Endothelial cell of umbilical vein (primary cell): ENCODE data around the gene SIVA1. TPM values are rescaled to one million over a fixed set of nuclear protein-coding genes. Genes with fewer than 3 reads are reported as not detected.

Source experiments
- BruUV-seq: library from RNA; stranded (reverse); fragments of 400-500 nt; replicated peaks from 2 replicates; lab custom pipeline; 2021; lab: Mats Ljungman, UMichigan
- CTCF ChIA-PET: fragments of 300-600, 350-600 bp; sonication (Branson Sonifier 250); formaldehyde crosslinking; loops from one replicate; lab custom pipeline; 2021; ENCODE audit warnings: antibody characterized with exemption, inconsistent platforms; lab: Charles Lee
- POLR2A ChIA-PET: fragments of 300-600, 350-600 bp; sonication (Branson Sonifier 250); formaldehyde crosslinking; loops from one replicate; lab custom pipeline; 2021; ENCODE audit warnings: antibody characterized with exemption, inconsistent platforms; lab: Charles Lee
- DNase-seq: peaks from one replicate; pipeline ENCODE4 v3.0.0-alpha.2; 2011; ENCODE audit warnings: low read depth, low spot score
- FAIRE-seq: peaks from 2 replicates; lab custom pipeline; 2011; peaks lifted over from hg19 to GRCh38; lab: Jason Lieb, UNC
- H2AFZ ChIP-seq: 2 replicates; pipeline ENCODE4 v1.6.0; 2012; ENCODE audit warnings: low read depth, low read length, control low read depth, inconsistent platforms
- H3K27ac ChIP-seq: 2 replicates; pipeline ENCODE4 v1.5.1; 2011; ENCODE audit warnings: low read depth, mild to moderate bottlenecking, control low read depth, low read length, moderate library complexity; ENCODE audit not compliant: insufficient read depth
- H3K27me3 ChIP-seq, 2 experiments: 2 replicates each; pipeline versions ENCODE4 v1.6.0 to v1.6.1; 2011; ENCODE audit warnings: low read length in 2 of 2, mixed read lengths in 1 of 2; ENCODE audit not compliant: control insufficient read depth in 2 of 2, insufficient read depth in 2 of 2
- H3K36me3 ChIP-seq, 2 experiments: 2 replicates in 1 of 2; 3 replicates in 1 of 2; pipeline ENCODE4 v1.5.1; 2011; ENCODE audit warnings: low read length in 2 of 2, mild to moderate bottlenecking in 1 of 2, moderate library complexity in 1 of 2; ENCODE audit not compliant: control insufficient read depth in 2 of 2, insufficient read depth in 2 of 2; ENCODE audit errors: extremely low read depth in 1 of 2
- H3K4me1 ChIP-seq: 3 replicates; pipeline ENCODE4 v1.5.1; 2011; ENCODE audit warnings: mild to moderate bottlenecking, low read length; ENCODE audit not compliant: control insufficient read depth, insufficient read depth; ENCODE audit errors: extremely low read depth
- H3K4me2 ChIP-seq: 2 replicates; pipeline ENCODE4 v1.6.1; 2011; ENCODE audit warnings: low read length, control low read depth, mixed read lengths; ENCODE audit not compliant: insufficient read depth
- H3K4me3 ChIP-seq, 3 experiments: fragments of 200-600 bp in 1 of 3; sonication (generic), shearing (Covaris generic) in 1 of 3; replicated peaks in 1 of 3; 2 replicates each; pipeline ENCODE4 v1.5.1; 2011 to 2016; ENCODE audit warnings: control low read depth in 3 of 3, low read length in 3 of 3, mild to moderate bottlenecking in 2 of 3, inconsistent platforms in 1 of 3, low read depth in 1 of 3, moderate library complexity in 1 of 3; ENCODE audit not compliant: insufficient read depth in 1 of 3
- H3K79me2 ChIP-seq: 2 replicates; pipeline ENCODE4 v1.6.0; 2012; ENCODE audit warnings: low read length, inconsistent platforms; ENCODE audit not compliant: control insufficient read depth, insufficient read depth
- H3K9ac ChIP-seq: replicated peaks from 2 replicates; pipeline ENCODE3; 2011; ENCODE audit warnings: low read length, control low read depth; ENCODE audit not compliant: insufficient read depth; ENCODE audit errors: extremely low read depth
- H3K9me1 ChIP-seq: replicated peaks from 3 replicates; pipeline ENCODE4 v1.6.0; 2011; ENCODE audit warnings: mild to moderate bottlenecking, low read length; ENCODE audit not compliant: control insufficient read depth, insufficient read depth; ENCODE audit errors: extremely low read depth
- H3K9me3 ChIP-seq: replicated peaks from 2 replicates; pipeline ENCODE4 v1.5.1; 2012; ENCODE audit warnings: low read length, inconsistent platforms; ENCODE audit not compliant: control insufficient read depth, insufficient read depth
- H4K20me1 ChIP-seq: replicated peaks from 2 replicates; pipeline ENCODE3; 2011; ENCODE audit warnings: mild to moderate bottlenecking, low read length; ENCODE audit not compliant: control insufficient read depth, insufficient read depth; ENCODE audit errors: extremely low read depth
- EZH2 ChIP-seq: IDR thresholded peaks from 2 replicates; pipeline ENCODE4 v1.6.1; 2012; ENCODE audit warnings: borderline replicate concordance, low read depth, mild to moderate bottlenecking, moderate library complexity, low read length, inconsistent platforms; ENCODE audit not compliant: severe bottlenecking
- JUN ChIP-seq: IDR thresholded peaks from 2 replicates; pipeline ENCODE4 v1.6.1; 2011; ENCODE audit warnings: borderline replicate concordance, low read depth; ENCODE audit not compliant: insufficient read length, insufficient read depth
- POLR2A ChIP-seq: IDR thresholded peaks from 2 replicates; pipeline ENCODE4 v1.6.1; 2012; ENCODE audit warnings: low read depth, mild to moderate bottlenecking, control low read depth, low read length
- POLR2AphosphoS5 ChIP-seq: IDR thresholded peaks from 2 replicates; pipeline ENCODE4 v1.6.1; 2012; ENCODE audit warnings: low read depth, mild to moderate bottlenecking, control low read depth, low read length, moderate library complexity; ENCODE audit not compliant: insufficient read depth
- dilution Hi-C: fragments of 300-500 bp; cut with MboI; formaldehyde crosslinking; loops from one replicate; pipeline ENCODE4 v1.15.0; 2019; ENCODE audit warnings: low sequenced_read_pairs; ENCODE audit not compliant: extremely low pct_ligation_motif_present
- intact Hi-C: fragments of 100-400 bp; cut with micrococcal nuclease; formaldehyde crosslinking; loops from one replicate; pipeline ENCODE4 v1.10.0; 2022
- polyA plus RNA-seq, 4 experiments: library from polyadenylated mRNA; depleted of rRNA in 3 of 4; stranded (reverse) in 3 of 4; unstranded in 1 of 4; fragments of >200 nt; gene quantifications; 2 replicates each; pipeline versions ENCODE4 v1.2.1 to v1.2.3, GENCODE V29; 2011 to 2012; ENCODE audit warnings: missing spikeins in 1 of 4
- total RNA-seq: library from RNA; stranded (reverse); gene quantifications from 2 replicates; pipeline ENCODE4 v1.2.3, GENCODE V29; 2021
- TF ChIP-seq, protein P1 (sequence below), 2 donors: IDR thresholded peaks; 1 replicate in 1 of 2; 2 replicates in 1 of 2; pipeline ENCODE4 v1.5.1; 2011; ENCODE audit warnings: low read length in 2 of 2, mild to moderate bottlenecking in 2 of 2, moderate library complexity in 2 of 2, control low read depth in 1 of 2, inconsistent platforms in 1 of 2, low read depth in 1 of 2; ENCODE audit not compliant: insufficient read depth in 1 of 2; ENCODE audit errors: extremely low read depth in 1 of 2
- TF ChIP-seq, protein P2 (sequence below): IDR thresholded peaks from 2 replicates; pipeline ENCODE4 v1.6.1; 2011; ENCODE audit not compliant: insufficient read depth, insufficient read length

Gene SIVA1
- total and polyA plus RNA-seq, 2 donors (not counting 3 experiments of a cell fraction or from before 2014, with no cell fraction given), result 101 to 299 TPM

DNA sequence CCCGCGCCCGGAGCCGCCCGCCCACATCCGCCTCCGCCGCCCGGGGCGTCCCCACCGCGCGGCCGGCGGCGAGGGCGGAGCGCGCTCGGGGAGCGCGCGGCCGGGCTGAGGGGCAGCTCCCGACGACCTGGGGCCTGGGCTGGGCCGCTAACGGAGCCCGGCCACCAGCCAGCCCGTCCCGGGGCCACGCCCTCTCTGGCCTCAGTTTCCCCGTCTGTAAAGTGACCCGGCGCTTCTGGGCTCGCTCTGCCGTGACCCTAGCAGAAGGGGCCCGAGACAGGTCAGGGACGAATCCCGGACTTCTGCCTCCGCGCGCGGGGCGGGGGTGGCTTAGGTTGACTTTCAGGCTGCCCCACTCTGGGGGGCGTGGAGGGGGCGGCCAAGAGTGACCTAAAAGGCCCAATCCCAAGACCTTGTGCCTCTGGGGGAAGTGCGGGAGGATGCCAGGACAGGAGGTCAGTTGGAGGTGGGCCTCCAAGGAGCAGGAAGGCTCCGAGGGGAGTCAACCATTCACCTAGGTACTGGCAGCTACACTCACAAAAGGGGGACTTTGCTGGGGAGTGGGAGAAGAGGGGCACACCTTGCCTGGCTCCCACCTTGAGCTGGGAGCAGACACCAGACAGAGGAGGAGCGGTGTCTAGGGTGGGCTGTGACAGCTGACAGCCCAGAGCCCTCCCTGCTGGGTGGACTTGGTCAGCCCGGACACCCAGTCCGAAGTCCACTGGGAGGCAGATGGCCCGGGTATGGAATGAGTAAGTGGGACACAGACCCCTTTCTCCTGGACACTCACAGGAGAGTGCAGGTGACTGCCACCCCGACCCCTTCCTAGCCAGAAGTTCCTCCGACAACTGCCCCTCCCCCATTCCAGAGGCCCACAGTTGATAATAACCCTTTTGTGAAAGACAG lies 43.1 kb downstream of the SIVA1 start:
- Histone ChIP-seq H3K36me3 (peaks cover 2 to 9% of the 10 kb centered on the region in 2 experiments), H4K20me1 (no peaks in the 10 kb centered on the region), H3K4me2 (no peak overlapping the region), H2AFZ (peak overlapping the region; percentile 60), H3K9ac (no peak overlapping the region), H3K4me3 (peak overlapping the region in 1 of 3 experiments; percentile 38), H3K79me2 (peaks cover 39% of the 10 kb centered on the region), H3K9me3 (no peaks in the 10 kb centered on the region), H3K4me1 (peaks cover 10% of the 10 kb centered on the region), H3K27ac (no peak overlapping the region), H3K9me1 (no peaks in the 10 kb centered on the region), H3K27me3 (no peaks in the 10 kb centered on the region)
- ChIA-PET POLR2A (no interaction called here), CTCF (interaction anchor here (1.2 kb wide), 1 partner anchor 30 kb away, joined by 3 read pairs; no protein-coding TSS in a partner anchor)
- DNase-seq (no peak), FAIRE-seq (no peak)
- intact Hi-C loops (loop anchor here (2.0 kb wide), 2 partner anchors 27 to 31 kb away; no protein-coding TSS in a partner anchor), dilution Hi-C loops (no loop called here)
- TF ChIP-seq POLR2AphosphoS5 (peak; percentile 50), POLR2A (peak; percentile 45), EZH2 (no peak)
- BruUV-seq, result no TSS peak

DNA sequence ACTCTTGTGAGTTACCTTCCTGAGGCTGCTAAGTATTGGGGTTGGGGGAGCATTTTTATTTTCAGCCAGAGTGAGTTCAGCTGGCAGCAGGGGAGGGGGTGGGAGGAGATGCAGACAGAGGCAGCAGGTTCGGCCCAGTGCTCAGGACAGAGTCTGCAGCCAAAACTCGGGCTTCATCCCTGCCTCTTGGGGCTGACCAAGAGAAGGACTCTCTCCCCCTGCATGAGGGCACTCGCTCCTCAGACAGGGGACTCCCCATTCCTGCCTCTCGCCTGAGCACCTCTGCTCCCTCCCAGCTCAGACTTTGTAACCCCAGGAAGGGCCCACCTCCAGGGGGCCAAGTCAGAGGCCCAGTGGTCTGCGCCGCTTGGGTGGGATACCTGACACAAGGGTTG lies 43.7 kb downstream of the SIVA1 start:
- dilution Hi-C loops (no loop called here), intact Hi-C loops (no loop called here)
- Histone ChIP-seq H3K9me3 (no peaks in the 10 kb centered on the region), H3K36me3 (peaks cover 0 to 4% of the 10 kb centered on the region in 2 experiments), H3K79me2 (peaks cover 33% of the 10 kb centered on the region), H3K4me2 (no peak overlapping the region), H3K27me3 (no peaks in the 10 kb centered on the region), H3K9me1 (no peaks in the 10 kb centered on the region), H4K20me1 (no peaks in the 10 kb centered on the region), H3K4me1 (peaks cover 14% of the 10 kb centered on the region), H3K4me3 (no peak overlapping the region), H2AFZ (no peak overlapping the region), H3K9ac (no peak overlapping the region), H3K27ac (no peak overlapping the region)
- TF ChIP-seq, protein P1, sequence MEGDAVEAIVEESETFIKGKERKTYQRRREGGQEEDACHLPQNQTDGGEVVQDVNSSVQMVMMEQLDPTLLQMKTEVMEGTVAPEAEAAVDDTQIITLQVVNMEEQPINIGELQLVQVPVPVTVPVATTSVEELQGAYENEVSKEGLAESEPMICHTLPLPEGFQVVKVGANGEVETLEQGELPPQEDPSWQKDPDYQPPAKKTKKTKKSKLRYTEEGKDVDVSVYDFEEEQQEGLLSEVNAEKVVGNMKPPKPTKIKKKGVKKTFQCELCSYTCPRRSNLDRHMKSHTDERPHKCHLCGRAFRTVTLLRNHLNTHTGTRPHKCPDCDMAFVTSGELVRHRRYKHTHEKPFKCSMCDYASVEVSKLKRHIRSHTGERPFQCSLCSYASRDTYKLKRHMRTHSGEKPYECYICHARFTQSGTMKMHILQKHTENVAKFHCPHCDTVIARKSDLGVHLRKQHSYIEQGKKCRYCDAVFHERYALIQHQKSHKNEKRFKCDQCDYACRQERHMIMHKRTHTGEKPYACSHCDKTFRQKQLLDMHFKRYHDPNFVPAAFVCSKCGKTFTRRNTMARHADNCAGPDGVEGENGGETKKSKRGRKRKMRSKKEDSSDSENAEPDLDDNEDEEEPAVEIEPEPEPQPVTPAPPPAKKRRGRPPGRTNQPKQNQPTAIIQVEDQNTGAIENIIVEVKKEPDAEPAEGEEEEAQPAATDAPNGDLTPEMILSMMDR (IDR thresholded peaks at IDR 0.05; ENCODE audit: extremely low read depth in 1 of 2, insufficient read depth in 1 of 2, low read depth in 1 of 2, low read length in 2 of 2), result no peak
- TF ChIP-seq, protein P2, sequence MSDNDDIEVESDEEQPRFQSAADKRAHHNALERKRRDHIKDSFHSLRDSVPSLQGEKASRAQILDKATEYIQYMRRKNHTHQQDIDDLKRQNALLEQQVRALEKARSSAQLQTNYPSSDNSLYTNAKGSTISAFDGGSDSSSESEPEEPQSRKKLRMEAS, result no peak
- TF ChIP-seq JUN (no peak), POLR2A (no peak)
- no TSS peak for BruUV-seq
- FAIRE-seq, result no peak
- CTCF ChIA-PET, result interaction anchor here (1.2 kb wide), 1 partner anchor 29 kb away, joined by 3 read pairs; no protein-coding TSS in a partner anchor
- POLR2A ChIA-PET, result no interaction called here
- no peak for DNase-seq
